ENCODE data around the gene TMEM201. TPM values are rescaled to one million over a fixed set of nuclear protein-coding genes. Genes with fewer than 3 reads are reported as not detected.

Gene TMEM201
- total and polyA plus RNA-seq, 2 of the 8 experiments (the other 6 are each of a cell fraction or from before 2014, with no cell fraction given) = 8.2 to 27.1 TPM

DNA sequence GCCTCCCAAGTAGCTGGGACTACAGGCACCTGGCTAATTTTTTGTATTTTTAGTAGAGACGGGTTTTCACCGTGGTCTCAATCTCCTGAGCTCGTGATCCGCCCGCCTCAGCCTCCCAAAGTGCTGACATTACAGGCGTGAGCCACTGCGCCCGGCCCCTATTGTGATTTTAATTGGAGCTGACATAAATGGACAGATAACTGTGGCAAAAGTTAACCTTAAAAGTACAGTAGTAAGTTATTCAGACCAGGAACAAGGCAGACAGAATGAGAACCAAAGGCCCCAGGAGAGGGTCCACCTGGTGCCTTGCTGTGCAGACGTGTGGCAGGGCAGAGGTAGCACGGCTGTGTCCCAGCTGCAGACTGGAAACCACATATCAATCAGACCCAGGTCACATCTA is 11.0 kb downstream of the TMEM201 start:
- no peak overlapping the region for H3K4me3 ChIP-seq (ENCODE audit: extremely low read depth in 1 of 4, insufficient read depth in 2 of 4, low read depth in 3 of 4, low read length in 4 of 4)
- FAIRE-seq (no peak), DNase-seq (ENCODE audit: low read depth in 1 of 2, low spot score in 2 of 2) (no peak)
- no peak overlapping the region for H2BK20ac ChIP-seq (ENCODE audit: low read length)
- H2AFZ ChIP-seq (ENCODE audit: low read length) = no peak overlapping the region
- H4K20me1 ChIP-seq (replicated peaks in 1 of 2; ENCODE audit: control insufficient read depth in 1 of 2, insufficient read depth in 2 of 2, low read length in 2 of 2) = peaks cover 10 to 12% of the 10 kb centered on the region in 2 experiments
- H3K4ac ChIP-seq (replicated peaks; ENCODE audit: insufficient read length, low read depth, low read length) = no peak overlapping the region
- no peaks in the 10 kb centered on the region; a peak in 1 of 7 replicates for H3K4me1 ChIP-seq (replicated peaks in 1 of 4; ENCODE audit: control insufficient read depth in 3 of 4, insufficient read depth in 4 of 4, low read length in 3 of 4)
- WGBS, 2 experiments (ENCODE audit: extremely low coverage in 1 of 2, insufficient coverage in 1 of 2, insufficient read length in 1 of 2, insufficient replicate concordance in 2 of 2, low coverage in 1 of 2, low lambda C conversion rate in 2 of 2, missing lambda C conversion rate in 1 of 2) = 94% methylated on average over 10 of the region's 10 CpGs; no CpG with 5 or more reads in 1 of the 2 experiments
- H3K14ac ChIP-seq (ENCODE audit: insufficient read length) = no peak overlapping the region
- no peak overlapping the region for H4K5ac ChIP-seq (ENCODE audit: insufficient read length, low read depth, low read length)
- H2BK120ac ChIP-seq (replicated peaks; ENCODE audit: low read depth, low read length) = no peak overlapping the region
- H3K4me2 ChIP-seq (ENCODE audit: insufficient read depth in 1 of 2, low read depth in 2 of 2, low read length in 2 of 2) = no peak overlapping the region
- no peak overlapping the region for H2AK5ac ChIP-seq (ENCODE audit: low read depth, low read length)
- H2BK5ac ChIP-seq (ENCODE audit: low read depth, low read length) = no peak overlapping the region
- no peak overlapping the region for H3K56ac ChIP-seq (replicated peaks; ENCODE audit: insufficient read length, low read depth, low read length)
- peaks cover 5% of the 10 kb centered on the region for H3K79me1 ChIP-seq (ENCODE audit: low read depth, low read length)
- no peak overlapping the region for H2BK12ac ChIP-seq (ENCODE audit: low read depth, low read length)
- CTCF ChIA-PET (ENCODE audit: partially characterized antibody) = interaction anchor here (3.3 kb wide), 1 partner anchor 16 kb away, joined by 19 read pairs; no protein-coding TSS in a partner anchor
- peaks cover 6 to 28% (median 19%) of the 10 kb centered on the region in 4 experiments; a peak in 7 of 8 replicates for H3K36me3 ChIP-seq (ENCODE audit: control insufficient read depth in 2 of 4, insufficient read depth in 4 of 4, low read length in 3 of 4)
- peaks cover 0 to 15% of the 10 kb centered on the region in 2 experiments; a peak in 3 of 4 replicates for H3K79me2 ChIP-seq (ENCODE audit: control insufficient read depth in 1 of 2, insufficient read depth in 2 of 2, low read length in 2 of 2)
- no peak overlapping the region for H2BK15ac ChIP-seq (ENCODE audit: low read length)
- H3K23me2 ChIP-seq (ENCODE audit: low read depth, low read length) = no peaks in the 10 kb centered on the region
- no peak overlapping the region for H3K9ac ChIP-seq (replicated peaks in 1 of 4; ENCODE audit: extremely low read depth in 1 of 4, low read depth in 3 of 4, low read length in 3 of 4)
- POLR2A ChIA-PET (ENCODE audit: partially characterized antibody) = interaction anchor here (1.5 kb wide), 1 partner anchor 10 kb away, joined by 3 read pairs; no protein-coding TSS in a partner anchor
- no peaks in the 10 kb centered on the region for H3K9me3 ChIP-seq (ENCODE audit: insufficient read depth in 2 of 2, low read depth in 1 of 2, low read length in 1 of 2)
- H3K23ac ChIP-seq (ENCODE audit: insufficient read length) = no peak overlapping the region
- H3K27me3 ChIP-seq (replicated peaks in 1 of 4; ENCODE audit: control insufficient read depth in 3 of 4, extremely low read depth in 1 of 4, insufficient read depth in 3 of 4, low read length in 3 of 4) = no peaks in the 10 kb centered on the region
- no peak overlapping the region for H4K8ac ChIP-seq (ENCODE audit: extremely low read depth, insufficient read depth, low read length)
- no peak overlapping the region for H3K18ac ChIP-seq (ENCODE audit: extremely low read depth, low read length)
- H3K27ac ChIP-seq (ENCODE audit: low read depth, low read length) = no peak overlapping the region
- H4K91ac ChIP-seq (replicated peaks; ENCODE audit: insufficient read length, low read length) = no peak overlapping the region
- no peak for TF ChIP-seq BCL11A (IDR thresholded peaks at IDR 0.05; ENCODE audit: low read depth in 2 of 2, low read length in 2 of 2)
- no peak for TF ChIP-seq BRCA1 (IDR thresholded peaks at IDR 0.05; ENCODE audit: low read depth, low read length)
- no peak for TF ChIP-seq RXRA (IDR thresholded peaks at IDR 0.05; ENCODE audit: insufficient read depth, low read depth, low read length)
- TF ChIP-seq JUN (IDR thresholded peaks at IDR 0.05; ENCODE audit: low read depth, low read length) = no peak
- TF ChIP-seq MAFK (IDR thresholded peaks at IDR 0.05; ENCODE audit: low read depth, low read length) = no peak
- TF ChIP-seq, protein P1, sequence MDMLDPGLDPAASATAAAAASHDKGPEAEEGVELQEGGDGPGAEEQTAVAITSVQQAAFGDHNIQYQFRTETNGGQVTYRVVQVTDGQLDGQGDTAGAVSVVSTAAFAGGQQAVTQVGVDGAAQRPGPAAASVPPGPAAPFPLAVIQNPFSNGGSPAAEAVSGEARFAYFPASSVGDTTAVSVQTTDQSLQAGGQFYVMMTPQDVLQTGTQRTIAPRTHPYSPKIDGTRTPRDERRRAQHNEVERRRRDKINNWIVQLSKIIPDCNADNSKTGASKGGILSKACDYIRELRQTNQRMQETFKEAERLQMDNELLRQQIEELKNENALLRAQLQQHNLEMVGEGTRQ (IDR thresholded peaks at IDR 0.05; ENCODE audit: low read length) = no peak
- no peak for TF ChIP-seq POU5F1 (IDR thresholded peaks at IDR 0.05; ENCODE audit: low read depth, low read length)
- no peak for TF ChIP-seq ATF2 (IDR thresholded peaks at IDR 0.05; ENCODE audit: low read length)
